HG03097 (cell line): ENCODE measurements around the gene TNNT1.
"Not testable (repeated sequence)": the region's sequence is repeated elsewhere in the genome, so short reads cannot be mapped to it uniquely, and the experiment has no call there.

Experiments
- ATAC-seq: cut with Tn5 transposase; IDR thresholded peaks from one replicate; pipeline ENCODE4 v1.9.1; 2021; ENCODE audit not compliant: unreplicated experiment, low FRiP score

Gene TNNT1, protein sequence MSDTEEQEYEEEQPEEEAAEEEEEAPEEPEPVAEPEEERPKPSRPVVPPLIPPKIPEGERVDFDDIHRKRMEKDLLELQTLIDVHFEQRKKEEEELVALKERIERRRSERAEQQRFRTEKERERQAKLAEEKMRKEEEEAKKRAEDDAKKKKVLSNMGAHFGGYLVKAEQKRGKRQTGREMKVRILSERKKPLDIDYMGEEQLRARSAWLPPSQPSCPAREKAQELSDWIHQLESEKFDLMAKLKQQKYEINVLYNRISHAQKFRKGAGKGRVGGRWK

DNA sequence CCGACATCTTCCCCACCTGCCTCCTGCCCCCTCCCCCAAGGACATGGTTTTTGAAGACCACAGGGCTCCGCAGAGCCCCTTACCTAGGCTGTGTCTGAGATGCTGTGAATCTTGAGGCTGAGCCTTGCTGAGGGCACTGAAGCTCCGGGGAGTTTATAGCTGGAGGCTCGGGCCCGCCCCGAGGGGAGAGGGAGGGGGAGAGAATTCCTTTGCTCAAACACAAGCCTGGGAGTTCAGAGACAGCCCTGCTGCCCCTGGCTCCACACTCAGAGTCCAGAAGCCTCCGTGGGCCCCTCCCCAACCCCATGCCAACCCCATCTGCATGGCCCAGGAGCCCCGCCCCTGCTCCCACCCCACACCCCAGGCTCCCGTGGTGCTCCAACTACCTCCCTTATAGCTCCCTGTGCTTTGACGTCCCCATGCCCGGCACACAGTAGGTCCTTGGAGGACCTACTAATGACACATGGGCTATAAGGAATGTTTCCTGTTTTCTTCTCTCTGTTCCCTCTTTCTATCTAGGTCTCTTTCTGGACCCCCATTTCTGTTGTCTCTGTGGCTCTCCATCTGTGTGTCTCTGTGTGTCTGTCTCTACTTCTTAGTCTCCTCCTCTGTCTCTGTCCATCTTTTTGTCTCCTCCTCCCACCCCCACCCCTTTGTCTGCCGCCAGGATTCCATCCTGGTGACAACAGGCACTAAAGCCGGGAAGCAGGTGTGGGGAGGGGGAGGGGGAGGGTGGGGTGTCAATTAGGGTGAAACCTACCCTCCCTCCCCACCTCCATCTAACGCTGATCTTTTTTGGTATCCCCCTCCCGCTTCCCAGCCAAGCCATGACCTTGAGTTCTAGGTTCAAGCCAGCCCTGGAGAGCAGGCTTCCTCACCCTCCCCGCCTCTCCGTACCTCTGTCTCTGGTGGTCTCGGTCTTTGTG is at the start of gene TNNT1:
TNNT1 (minus strand) TSS at position 129 of the 926 bp plus-strand sequence. CDS start 2,049 bp downstream, outside the sequence.
- ATAC-seq, result no peak

DNA sequence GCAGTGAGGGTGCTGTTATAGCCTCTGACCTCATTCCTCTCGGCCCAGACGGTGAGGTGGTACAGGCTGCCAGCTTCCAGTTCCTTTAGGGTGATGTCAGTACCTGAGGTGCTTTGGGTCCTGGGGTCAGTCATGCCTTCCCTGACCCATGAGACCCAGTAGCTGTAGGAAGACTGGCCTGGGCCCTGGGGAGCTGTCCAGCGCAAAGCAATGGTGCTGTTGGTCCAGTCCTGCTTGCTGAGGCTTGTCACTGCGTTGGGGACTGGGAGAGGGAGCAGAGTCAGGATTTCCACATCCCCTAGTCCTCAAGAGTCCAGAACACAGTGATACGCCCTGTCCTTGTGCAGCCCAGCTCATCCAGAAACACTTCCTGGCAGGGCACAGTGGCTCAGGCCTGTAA is 49.6 kb upstream of the TNNT1 start:
- no peak for ATAC-seq

DNA sequence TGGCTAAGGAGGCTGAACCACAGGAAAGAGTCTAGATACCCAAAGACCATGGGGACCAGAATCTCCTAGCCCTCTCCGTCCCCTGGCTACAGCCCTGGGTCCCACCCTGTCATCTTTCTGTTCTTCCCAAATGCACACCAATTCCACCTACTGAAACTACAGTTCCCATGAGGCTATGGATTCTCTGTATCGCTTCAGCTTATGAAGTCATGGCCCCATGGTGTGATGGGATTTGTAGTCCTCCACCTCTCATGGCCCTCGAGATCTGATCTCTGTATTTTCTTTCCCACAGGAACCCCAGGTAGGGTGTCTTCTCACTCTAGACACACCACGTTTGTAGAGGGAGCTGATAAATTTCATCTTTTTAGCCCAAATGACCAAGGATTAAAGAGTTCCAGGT is 48.5 kb upstream of the TNNT1 start:
- no peak for ATAC-seq

DNA sequence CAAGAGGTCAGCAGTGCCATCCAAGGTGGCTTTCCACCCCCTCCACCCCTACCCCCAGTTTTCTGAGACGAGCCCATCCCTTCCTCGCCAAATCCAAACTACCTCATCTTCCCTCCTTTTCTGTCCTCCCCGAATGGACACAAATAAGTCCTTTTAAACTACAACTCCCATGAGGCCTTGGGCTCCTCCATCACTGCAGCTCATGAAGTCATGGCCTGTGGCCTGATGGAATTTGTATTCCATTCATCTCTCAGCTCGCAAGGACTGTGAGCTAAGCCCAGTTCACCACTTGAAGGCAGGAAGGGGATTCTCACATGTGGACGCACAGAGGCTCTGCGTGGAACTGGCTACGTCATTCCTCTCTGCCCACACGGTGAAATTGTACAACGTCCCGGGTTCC is 47.8 kb upstream of the TNNT1 start:
- ATAC-seq, result no peak

DNA sequence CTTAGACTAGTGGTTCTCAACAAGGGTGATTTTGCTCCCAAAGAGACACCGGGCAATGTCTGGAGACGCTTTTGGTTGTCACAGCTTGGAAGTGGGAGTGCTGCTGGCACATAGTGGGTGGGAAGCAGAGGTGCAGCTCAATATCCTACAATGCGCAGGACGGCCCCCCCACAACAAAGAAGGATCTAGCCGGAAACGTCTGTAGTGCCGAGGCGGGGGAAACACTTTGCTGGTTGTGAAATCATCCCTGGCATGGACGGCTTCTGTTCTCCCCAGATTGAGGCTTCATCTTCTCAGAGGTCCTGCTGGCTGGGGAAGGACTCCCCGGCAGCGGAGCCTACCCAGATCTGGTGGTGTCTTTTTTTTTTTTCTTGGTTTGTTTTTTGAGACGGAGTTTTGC is 44.5 kb upstream of the TNNT1 start:
- no peak for ATAC-seq

DNA sequence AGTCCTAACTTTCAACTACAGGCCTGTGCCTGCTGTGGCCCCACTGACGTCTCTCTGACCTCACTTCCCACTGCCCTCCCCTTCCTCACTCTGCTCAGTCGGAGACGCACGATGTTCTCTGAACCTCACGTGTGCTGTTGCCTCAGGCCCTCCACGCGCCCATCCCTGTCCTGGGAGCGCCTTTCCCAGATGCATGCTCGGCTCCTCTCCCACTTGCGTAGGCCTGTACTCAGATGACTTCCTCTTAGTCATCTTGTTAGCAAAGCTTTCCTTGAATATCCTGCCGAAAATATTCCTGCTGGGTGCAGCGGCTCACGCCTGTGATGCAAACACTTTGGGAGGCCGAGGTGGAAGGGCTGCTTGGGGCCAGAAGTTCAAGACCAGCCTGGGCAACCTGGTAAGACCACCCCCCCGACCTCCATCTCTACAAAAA is 40.4 kb upstream of the TNNT1 start:
- ATAC-seq, result no peak

DNA sequence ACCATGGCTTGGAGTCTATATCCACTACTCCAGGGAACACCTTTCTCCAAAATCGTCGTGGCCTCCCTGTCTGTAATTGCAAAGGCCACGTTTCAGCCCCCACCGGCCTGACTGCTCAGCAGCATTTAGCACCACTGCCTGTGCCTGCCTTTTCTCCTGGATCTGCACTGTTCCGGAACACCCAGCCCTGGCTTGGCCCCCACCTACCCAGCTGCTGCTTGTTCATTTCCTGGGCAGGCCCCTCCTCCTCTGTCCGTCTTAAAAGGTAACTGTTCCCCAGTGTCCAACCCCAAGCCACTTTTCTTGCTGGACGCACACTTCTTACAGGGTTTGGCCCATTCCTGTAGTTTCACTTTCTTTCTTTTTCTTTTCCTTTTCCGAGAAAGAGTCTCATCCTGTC is 39.6 kb upstream of the TNNT1 start:
- ATAC-seq, result no peak

DNA sequence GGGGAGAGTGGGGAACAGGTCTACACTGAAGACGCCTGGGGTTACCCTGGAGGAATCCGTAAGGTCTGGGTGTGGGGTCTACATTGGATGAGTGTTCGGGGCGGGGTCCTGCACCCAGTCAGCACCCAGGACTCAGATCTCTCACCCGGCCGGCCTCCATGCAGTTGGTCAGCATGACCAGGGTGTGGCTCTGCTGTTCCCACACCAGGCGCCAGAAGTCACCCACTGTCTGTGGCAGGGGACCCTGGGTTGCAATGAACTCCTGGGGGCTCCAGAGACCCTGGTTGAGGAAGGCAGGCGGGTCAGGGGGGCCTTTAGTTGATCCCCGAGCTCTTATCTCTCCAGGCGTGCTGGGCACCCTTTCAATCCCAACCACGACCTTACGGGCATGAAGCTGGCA is 37.1 kb upstream of the TNNT1 start:
- ATAC-seq, result no peak

DNA sequence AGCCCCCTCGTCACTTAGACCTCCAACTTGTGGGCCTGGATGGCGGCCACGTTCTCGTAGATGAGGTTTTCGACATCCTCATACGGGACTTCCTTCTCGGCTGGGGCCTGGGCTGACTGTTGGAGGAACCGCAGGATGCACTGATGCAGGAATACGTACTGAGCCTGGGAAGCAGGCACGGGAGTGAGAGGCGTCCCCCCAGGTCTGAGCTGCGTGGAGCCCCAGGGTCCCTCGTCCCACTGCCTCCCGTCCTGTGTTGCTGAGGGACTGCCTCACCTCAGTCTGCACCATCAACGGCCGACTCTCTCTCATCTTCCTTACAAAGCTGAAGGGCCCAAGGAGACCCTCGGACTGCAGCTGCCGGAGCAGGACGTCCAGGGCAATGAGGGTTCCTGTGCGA is 32.7 kb upstream of the TNNT1 start:
- ATAC-seq, result no peak

DNA sequence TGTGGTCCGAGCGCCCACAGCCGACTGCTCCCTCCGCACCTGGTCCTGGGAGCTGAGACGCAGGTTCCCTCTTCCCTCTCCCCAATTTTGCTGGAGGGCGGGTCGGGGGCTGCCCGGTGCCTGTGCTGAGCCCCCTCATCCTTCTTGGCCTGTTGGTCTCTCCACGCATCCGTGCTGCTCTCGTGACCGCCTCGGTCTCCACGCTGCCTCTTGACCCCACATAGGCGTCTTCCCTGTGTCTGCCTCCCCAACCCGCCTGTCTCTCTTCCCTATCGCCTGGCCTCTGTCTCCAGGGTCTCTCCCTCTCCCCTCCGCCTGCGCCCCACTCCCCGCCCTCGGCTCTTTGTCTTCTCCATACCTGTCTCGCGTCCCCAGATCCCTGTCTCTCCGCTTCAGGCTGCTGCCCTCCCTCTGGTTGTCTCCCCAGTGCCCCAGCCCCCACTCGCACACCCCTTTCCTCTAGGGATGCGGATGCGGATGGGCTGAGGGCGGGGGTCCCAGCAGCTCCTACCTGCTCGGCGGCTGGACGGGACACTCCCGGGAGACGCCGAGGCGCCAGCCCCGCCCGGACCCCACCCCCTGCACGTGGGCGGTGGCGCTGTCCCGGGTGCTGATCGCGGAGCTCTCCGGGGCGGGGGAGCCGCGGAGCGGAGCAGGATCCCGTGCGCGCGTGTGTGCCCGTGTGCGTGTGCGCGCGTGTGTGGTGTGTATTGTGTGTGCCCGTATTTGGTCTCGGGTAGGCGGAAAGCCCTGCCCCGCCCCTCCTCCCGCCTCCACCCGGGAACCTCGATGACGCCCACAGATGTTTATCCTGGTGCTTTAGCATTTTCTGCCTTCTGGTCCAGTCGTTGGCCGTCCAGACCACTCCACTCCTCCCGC is 30.8 kb upstream of the TNNT1 start, which contains the start of gene SYT5:
SYT5 (minus strand) TSS at position 684 of the 879 bp plus-strand sequence. CDS start 1,248 bp downstream, outside the sequence.
- no peak for ATAC-seq

DNA sequence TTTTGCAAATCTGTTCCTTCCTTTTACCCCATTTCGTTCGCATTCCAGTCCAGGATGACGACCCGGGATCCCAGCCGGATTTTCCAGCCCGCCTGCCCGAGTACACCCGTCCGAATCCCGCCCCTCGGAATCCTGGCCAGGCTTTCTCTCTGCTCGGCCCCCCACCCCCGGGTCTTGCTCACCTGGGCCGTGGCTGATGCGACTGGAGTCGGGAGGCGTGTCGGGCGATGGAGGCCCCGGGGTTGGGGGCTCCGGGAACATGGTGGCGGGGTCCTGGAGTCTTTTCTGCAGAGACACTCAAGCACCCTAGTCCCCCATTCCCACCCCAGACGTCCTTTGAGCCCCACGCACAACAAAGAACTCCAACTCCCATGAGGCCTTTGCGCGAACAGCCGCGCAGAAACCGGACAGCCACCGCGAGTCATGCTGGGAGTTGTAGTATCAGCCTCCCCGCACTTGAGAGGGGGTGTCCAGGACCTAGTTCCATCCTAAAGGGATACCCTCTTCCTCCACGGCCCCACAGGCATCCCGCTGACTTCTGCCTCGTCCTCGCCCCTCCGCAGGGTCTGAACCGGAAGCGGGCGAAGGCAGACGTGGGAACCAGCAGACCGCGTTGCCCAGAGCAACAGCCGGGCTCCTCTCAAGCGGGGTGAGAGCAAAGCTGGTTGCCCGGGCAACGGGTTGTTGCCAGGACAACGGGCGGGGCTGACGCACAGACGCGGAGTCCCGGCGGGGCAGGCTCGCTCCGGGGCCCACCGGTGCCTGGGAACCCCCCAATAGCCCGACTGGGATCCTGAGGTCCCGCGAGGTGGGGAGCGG is 30.0 kb upstream of the TNNT1 start:
- peak; percentile 56 for ATAC-seq

DNA sequence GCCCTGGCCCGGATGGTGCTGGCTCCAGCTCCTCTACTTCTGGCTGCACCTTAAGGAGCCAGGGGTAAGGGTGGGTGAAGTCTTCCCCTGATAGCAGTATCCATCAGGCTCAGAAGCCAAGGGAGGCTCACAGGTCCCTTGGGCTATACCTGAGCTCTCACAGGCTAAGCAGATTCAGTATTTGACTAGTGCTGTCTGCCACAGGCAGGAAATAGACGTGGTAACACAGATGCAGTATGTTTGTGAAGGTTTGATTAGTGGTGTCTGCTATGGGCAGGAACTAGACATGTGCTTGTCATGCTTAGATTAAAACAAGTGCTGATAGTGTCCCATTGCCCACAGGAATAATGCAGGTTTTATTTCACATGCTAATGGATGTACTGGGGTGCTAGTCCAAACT is 27.1 kb upstream of the TNNT1 start:
- ATAC-seq, result no peak

DNA sequence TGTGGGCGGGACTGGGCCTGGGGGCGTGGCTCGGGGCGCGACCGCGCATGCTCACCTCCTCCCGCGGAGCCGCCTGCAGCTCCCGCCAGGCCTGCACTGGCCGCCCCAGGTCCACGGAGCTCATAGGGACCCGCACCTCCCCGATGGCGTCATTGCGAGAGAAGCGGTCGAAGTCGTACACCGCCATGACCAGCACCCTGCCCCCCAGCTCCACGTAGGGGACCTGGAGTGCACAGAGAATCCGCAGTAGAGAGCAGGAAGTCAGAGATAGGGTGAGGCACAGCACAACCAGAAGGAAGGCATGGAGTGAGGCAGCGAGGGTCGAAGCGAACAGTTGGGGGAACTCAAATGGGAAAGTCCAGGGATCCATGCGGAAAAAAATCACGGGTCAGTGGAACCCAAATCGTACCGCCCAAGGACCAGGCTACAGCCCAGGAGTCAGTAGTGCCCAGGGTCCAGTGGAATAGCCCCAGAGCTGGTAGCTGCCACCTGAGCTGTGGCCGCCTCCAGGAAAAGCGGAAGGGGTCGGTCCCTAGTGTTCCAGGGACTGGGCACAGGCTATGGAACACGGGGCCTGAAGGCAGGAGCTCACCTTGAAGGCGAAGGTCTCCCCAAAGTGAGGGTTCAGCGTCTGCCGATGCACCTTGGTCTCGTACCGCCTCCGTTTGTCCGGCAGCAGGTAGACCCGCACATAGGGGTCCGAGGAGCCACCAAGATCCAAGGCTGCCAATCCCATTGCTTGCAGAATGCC is 26.3 kb upstream of the TNNT1 start:
- no peak for ATAC-seq

DNA sequence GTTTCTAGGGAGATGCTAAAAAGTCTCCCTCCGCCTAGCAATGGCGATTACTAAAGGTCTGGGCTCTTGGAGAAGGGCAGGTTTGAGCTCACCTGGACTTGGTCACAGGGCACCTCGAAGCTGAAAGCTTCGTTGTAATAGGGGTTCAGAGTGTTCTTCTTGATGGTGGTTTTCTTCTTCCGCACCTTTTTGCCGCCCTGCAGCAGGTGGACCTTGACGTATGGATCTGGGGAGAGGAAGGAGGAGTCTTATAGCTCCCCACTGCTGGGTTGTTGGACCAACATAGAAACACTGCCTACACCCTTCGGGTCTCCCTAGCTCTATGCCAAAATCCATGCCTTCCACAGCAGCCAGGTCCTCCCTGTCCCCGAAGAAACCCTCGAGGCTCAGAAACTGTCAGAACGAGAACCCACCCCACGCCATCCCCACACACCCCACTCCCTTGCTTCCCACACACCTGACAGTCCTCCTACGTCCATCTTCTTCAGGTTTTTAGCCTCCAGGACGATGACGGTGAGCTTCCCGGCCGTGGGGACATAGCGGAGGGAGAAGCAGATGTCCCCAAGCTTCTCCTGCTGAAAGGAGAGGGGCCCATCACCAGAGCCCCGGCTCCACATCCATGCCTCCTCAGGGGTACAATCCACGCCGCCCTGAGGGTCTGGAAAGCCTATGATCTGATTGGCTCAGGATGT is 25.6 kb upstream of the TNNT1 start:
- no peak for ATAC-seq

DNA sequence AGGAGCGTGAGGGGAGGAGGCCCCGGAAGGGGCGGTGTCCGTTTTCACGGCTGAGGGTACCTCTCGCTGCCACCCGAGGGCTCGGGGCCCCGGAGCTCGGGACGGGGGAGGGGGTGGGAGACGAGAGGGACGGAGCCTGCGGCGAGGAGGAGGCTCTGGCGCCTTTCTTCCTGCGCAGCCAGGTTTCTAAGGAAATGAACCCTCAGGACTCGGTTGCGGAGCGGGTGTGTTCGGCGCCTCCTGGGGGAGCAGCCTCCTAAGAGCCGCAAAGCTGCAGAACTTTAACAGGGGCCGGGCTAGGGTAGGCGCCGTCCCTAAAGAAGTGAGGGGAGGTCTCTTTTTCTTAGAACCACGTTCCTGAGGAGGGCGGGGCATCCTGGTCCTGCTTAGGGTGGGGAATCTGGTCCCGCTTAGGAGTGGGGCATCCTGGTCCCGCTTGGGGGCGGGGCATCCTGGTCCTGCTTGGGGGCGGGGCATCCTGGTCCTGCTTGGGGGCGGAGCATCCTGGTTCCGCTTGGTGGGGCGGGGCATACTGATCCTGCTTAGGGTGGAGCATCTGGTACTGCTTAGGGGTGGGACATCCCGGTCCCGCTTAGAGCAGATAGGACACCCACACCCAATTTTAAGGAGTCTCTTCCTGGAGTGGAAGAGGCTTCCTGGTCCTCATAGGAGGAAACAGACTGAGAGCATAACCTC is 24.9 kb upstream of the TNNT1 start:
- no peak for ATAC-seq

DNA sequence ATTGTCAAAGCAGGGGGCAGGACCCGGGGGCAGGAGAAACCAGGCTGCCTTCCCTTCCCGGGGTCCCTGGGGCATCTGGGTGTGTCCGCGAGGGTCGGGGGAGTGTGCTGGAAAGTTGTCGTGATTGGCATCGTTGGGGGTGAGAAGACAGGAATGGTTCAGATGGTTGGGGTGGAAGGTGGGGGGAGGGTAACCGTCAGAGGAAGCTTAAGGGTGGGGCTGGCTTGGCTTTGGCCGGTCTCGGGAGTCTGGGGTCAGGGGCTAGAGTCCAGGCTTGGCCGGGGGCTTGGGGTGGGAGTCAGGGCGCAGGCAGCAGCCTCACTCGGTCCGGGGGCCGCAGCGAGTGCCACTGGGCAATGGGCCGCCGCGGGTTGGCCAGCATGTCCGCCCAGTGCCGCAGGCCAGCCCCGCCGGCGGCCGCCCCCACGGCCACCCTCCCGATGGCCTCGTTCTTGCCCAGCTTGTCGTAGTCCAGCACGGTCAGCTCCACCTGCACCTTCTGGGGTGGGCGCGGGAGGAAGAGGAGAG is 24.2 kb upstream of the TNNT1 start:
- ATAC-seq, result no peak

DNA sequence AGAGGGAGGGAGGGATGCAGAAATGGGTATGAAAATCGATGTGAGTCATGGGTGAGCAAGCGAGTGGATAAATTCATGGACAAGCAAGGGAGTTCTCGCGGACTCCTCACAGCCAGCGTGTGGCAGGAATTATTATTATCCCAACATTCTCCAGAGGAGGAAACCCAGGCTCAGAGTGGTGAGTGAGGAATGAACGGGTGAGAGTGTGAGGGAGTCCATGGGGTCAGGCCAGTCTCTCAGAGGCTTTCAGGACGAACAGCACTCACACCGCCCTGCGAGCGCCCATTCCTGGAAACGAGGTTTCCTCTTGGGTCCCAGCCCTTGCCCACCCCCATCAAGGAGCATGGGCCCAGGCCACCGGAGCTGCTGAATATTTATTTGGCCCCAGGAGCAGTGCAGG is 23.7 kb upstream of the TNNT1 start:
- no peak for ATAC-seq

DNA sequence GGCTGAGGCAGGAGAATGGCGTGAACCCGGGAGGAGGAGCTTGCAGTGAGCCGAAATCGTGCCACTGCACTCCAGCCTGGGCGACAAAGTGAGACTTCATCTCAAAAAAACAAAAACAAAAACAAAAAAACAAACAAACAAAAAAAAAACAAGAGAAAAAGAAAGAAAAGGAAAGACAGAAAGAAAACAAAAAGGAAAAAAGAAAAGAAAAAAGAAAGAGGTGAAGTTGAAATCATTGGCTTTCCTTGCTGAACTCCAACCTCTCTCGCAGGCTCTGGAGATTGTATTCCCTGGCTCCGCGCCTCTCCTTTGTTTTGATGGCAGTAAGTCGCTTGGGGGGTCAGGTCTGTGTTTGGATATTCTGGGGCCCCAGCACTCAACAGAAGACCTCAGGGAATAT is 23.3 kb upstream of the TNNT1 start:
- not testable (repeated sequence) for ATAC-seq
